A549 (cell line): ENCODE measurements around the gene TAS1R3. TPM values are rescaled to one million over a fixed set of nuclear protein-coding genes. Genes with fewer than 3 reads are reported as not detected.
A peak's percentile ranks its signal among the peaks of the same experiment; 100 is the strongest.

Source experiments
- ATAC-seq, 2 experiments: fragments of 200-7000 bp in 1 of 2; fragments of >200 bp in 1 of 2; cut with Nextera tagmentation in 1 of 2; cut with Tn5 transposase in 1 of 2; 3 replicates each; pipeline versions ENCODE4 v1.8.0 to v1.9.1; 2018 to 2020; ENCODE audit warnings: mild to moderate bottlenecking in 1 of 2, moderate library complexity in 1 of 2
- CTCF ChIA-PET: fragments of 300-600 bp; sonication (Branson Sonifier 250); formaldehyde crosslinking; extraction: SDS; loops from one replicate; lab custom pipeline; 2021; ENCODE audit warnings: antibody characterized with exemption, inconsistent platforms; lab: Yijun Ruan, JAX
- POLR2A ChIA-PET: fragments of 350-600 bp; formaldehyde crosslinking; extraction: SDS; loops from one replicate; lab custom pipeline; 2021; ENCODE audit warnings: antibody characterized with exemption, inconsistent platforms; lab: Yijun Ruan, JAX
- DNase-seq, 2 experiments: peaks; one replicate each; pipeline versions ENCODE4 v3.0.0 to v3.0.0-alpha.2; 2011 to 2016; ENCODE audit warnings: low read depth in 1 of 2, low spot score in 1 of 2
- FAIRE-seq: peaks from 2 replicates; lab custom pipeline; 2011; peaks lifted over from hg19 to GRCh38; lab: Jason Lieb, UNC
- H3K27ac ChIP-seq, 2 experiments: fragments of >200 bp; sonication (Bioruptor Twin); formaldehyde crosslinking; 3 replicates each; pipeline ENCODE4 v1.5.1; 2016 to 2017
- H3K4me1 ChIP-seq: fragments of >200 bp; sonication (Bioruptor Twin); formaldehyde crosslinking; 3 replicates; pipeline ENCODE4 v1.6.1; 2016
- H3K4me2 ChIP-seq: fragments of >200 bp; sonication (Bioruptor Twin); formaldehyde crosslinking; 3 replicates; pipeline ENCODE4 v1.6.1; 2016
- H3K4me3 ChIP-seq: fragments of >200 bp; sonication (Bioruptor Twin); formaldehyde crosslinking; 3 replicates; pipeline ENCODE4 v1.5.1; 2016
- H3K9me3 ChIP-seq: fragments of >200 bp; sonication (Bioruptor Twin); formaldehyde crosslinking; 3 replicates; pipeline ENCODE4 v1.6.1; 2016
- BCL3 ChIP-seq: fragments of >200 bp; sonication (Bioruptor Twin); formaldehyde crosslinking; IDR thresholded peaks from 3 replicates; pipeline ENCODE4 v1.6.1; 2016
- CEBPB ChIP-seq, 2 experiments: fragments of >200 bp in 1 of 2; sonication (Bioruptor Twin) in 1 of 2; formaldehyde crosslinking in 1 of 2; IDR thresholded peaks; 2 replicates each; pipeline ENCODE4 v1.6.1; 2012 to 2016
- CHD2 ChIP-seq: fragments of 150-350 bp; IDR thresholded peaks from 2 replicates; pipeline ENCODE4 v1.6.1; 2014; ENCODE audit warnings: low read length; ENCODE audit not compliant: partially characterized antibody
- ESRRA ChIP-seq: fragments of 150-350 bp; IDR thresholded peaks from 2 replicates; pipeline ENCODE4 v1.6.1; 2014; ENCODE audit warnings: mild to moderate bottlenecking, low read length, borderline replicate concordance
- FOSL2 ChIP-seq, 2 experiments: fragments of 450-650 bp in 1 of 2; fragments of >200 bp in 1 of 2; sonication (Bioruptor Twin) in 1 of 2; formaldehyde crosslinking; IDR thresholded peaks; 2 replicates each; pipeline versions ENCODE4 v1.5.0 to v1.6.1; 2016 to 2020; ENCODE audit warnings: mild to moderate bottlenecking in 1 of 2, moderate library complexity in 1 of 2
- HDAC2 ChIP-seq: fragments of 200-600 bp; sonication (generic); IDR thresholded peaks from 2 replicates; pipeline ENCODE4 v1.6.1; 2016
- HEYL ChIP-seq: fragments of 250-450 bp; sonication (Bioruptor Pico); IDR thresholded peaks from 2 replicates; pipeline ENCODE4 v1.8.0; 2021; ENCODE audit warnings: mild to moderate bottlenecking, moderate library complexity
- HOXB13 ChIP-seq: fragments of 250-450 bp; sonication (Bioruptor Pico); IDR thresholded peaks from 2 replicates; pipeline ENCODE4 v1.5.0; 2020; ENCODE audit warnings: low read depth, mild to moderate bottlenecking, moderate library complexity
- MYC ChIP-seq: IDR thresholded peaks from 2 replicates; pipeline ENCODE4 v1.6.1; 2012; ENCODE audit warnings: mild to moderate bottlenecking, inconsistent platforms, low read length, improper control_type of control experiment, borderline replicate concordance
- NR3C1 ChIP-seq: fragments of >200 bp; sonication (Bioruptor Twin); formaldehyde crosslinking; IDR thresholded peaks from 3 replicates; pipeline ENCODE4 v1.6.1; 2017
- PHF8 ChIP-seq: fragments of 200-600 bp; sonication (generic); IDR thresholded peaks from 2 replicates; pipeline ENCODE4 v1.6.1; 2016; ENCODE audit warnings: low read depth, mild to moderate bottlenecking, antibody characterized with exemption, moderate library complexity, borderline replicate concordance
- POLR2AphosphoS2 ChIP-seq: conservative IDR thresholded peaks from 2 replicates; pipeline ENCODE4 v1.6.1; 2012; ENCODE audit warnings: low read length, improper control_type of control experiment, inconsistent platforms
- RFX5 ChIP-seq: fragments of 450-650 bp; IDR thresholded peaks from 2 replicates; pipeline ENCODE4 v1.7.1; 2014; ENCODE audit warnings: antibody characterized with exemption, mild to moderate bottlenecking, moderate library complexity
- RNF2 ChIP-seq: fragments of 200-600 bp; sonication (generic); IDR thresholded peaks from 2 replicates; pipeline ENCODE4 v1.6.1; 2016; ENCODE audit warnings: low read depth, mild to moderate bottlenecking, antibody characterized with exemption, moderate library complexity, borderline replicate concordance
- TFCP2L1 ChIP-seq: fragments of 250-450 bp; sonication (Bioruptor Pico); IDR thresholded peaks from 2 replicates; pipeline ENCODE4 v1.5.0; 2021; ENCODE audit warnings: mild to moderate bottlenecking
- TP53 ChIP-seq: fragments of 250-450 bp; sonication (Bioruptor Pico); IDR thresholded peaks from 2 replicates; pipeline ENCODE4 v1.5.0; 2021; ENCODE audit warnings: mild to moderate bottlenecking, moderate library complexity
- ZC3H11A ChIP-seq: fragments of 450-650 bp; IDR thresholded peaks from 2 replicates; pipeline ENCODE4 v1.6.1; 2014; ENCODE audit warnings: antibody characterized with exemption, mild to moderate bottlenecking
- ZFP36 ChIP-seq: fragments of 450-650 bp; IDR thresholded peaks from 2 replicates; pipeline ENCODE4 v1.6.1; 2014; ENCODE audit warnings: borderline replicate concordance; ENCODE audit not compliant: partially characterized antibody
- ZNF302 ChIP-seq: fragments of 250-450 bp; sonication (Bioruptor Pico); IDR thresholded peaks from 2 replicates; pipeline ENCODE4 v1.9.0; 2021; ENCODE audit warnings: inconsistent platforms, mild to moderate bottlenecking, moderate library complexity
- WGBS: methylation state at CpG from one replicate; pipeline ENCODE4 v1.1.6; 2017; ENCODE audit errors: missing lambda C conversion rate; 5-methylcytosine and 5-hydroxymethylcytosine counted together
- polyA minus RNA-seq: library from RNA; depleted of rRNA, polyadenylated mRNA; stranded (reverse); fragments of >200 nt; gene quantifications from 2 replicates; pipeline ENCODE4 v1.2.3, GENCODE V29; 2011; rRNA and poly(A)+ RNA removed
- polyA plus RNA-seq, 4 experiments: library from polyadenylated mRNA; depleted of rRNA in 3 of 4; stranded (reverse); fragments of >200 nt; fragmentation: RNase III in 1 of 4; extraction: RNeasy Plus Mini Kit Qiagen cat#74134 plus additional on column Dnase treatment in 1 of 4; gene quantifications; 2 replicates in 3 of 4; 3 replicates in 1 of 4; pipeline ENCODE4 v1.2.3, GENCODE V29; 2011 to 2017
- TF ChIP-seq, protein P1 (sequence below): fragments of 450-650 bp; IDR thresholded peaks from 2 replicates; pipeline ENCODE4 v1.6.1; 2014; ENCODE audit warnings: antibody characterized with exemption

Gene TAS1R3
- polyA plus RNA-seq (2011; rRNA removed) (0.05 and 0.07 TPM in 2 replicates), polyA plus RNA-seq (2017; fragmentation: RNase III; extraction: RNeasy Plus Mini Kit Qiagen cat#74134 plus additional on column Dnase treatment) (0.14 to 0.24 TPM (median 0.15 TPM) in 3 replicates), polyA minus RNA-seq (0.05 TPM in 1 of 2 replicates, not detected in the other)
- 0.07 and 0.18 TPM in 2 replicates for polyA plus RNA-seq (2012; cell fraction: cytosol; rRNA removed)
- 1.5 and 1.8 TPM in 2 replicates for polyA plus RNA-seq (2012; cell fraction: nucleus; rRNA removed)

- TF ChIP-seq RNF2, result no peak
- TF ChIP-seq POLR2AphosphoS2, result 0 out of 2 replicates have a peak, but pooled peaks have one; percentile 4
- TF ChIP-seq, all 56 proteins: peak for 1
- Histone ChIP-seq H3K27ac (peak within 1 kb of the TSS in 1 of 2 experiments; percentile 52; a peak in 2 of 6 replicates), H3K4me2 (peak within 1 kb of the TSS; percentile 30; the same call in 1 of the 3 replicates), H3K4me1 (peaks cover 12% of the 10 kb centered on the region; the same call in 2 of the 3 replicates), H3K4me3 (no peak within 1 kb of the TSS), H3K9me3 (no peaks in the 10 kb centered on the region)
- POLR2A ChIA-PET, result no interaction called here
- no peak for DNase-seq
- ATAC-seq, result peak; percentile 28 to 46; a peak in 5 of 6 replicates
- FAIRE-seq, result no peak
- WGBS, result 84% methylated on average over 13 of the region's 41 CpGs
- CTCF ChIA-PET, result interaction anchor here (1.1 to 2.5 kb wide), 5 partner anchors 13 to 41 kb away, joined by 3 to 12 read pairs (median 7); partner anchors contain the start of gene DVL1
Measured at GRCh38 chr1:1331068-1331965, at the start of gene TAS1R3. TSS of gene TAS1R3 (plus strand) at chr1:1331280. CDS start at chr1:1331346, 66 bp downstream.

- ATAC-seq, result peak; percentile 40 to 61
- no peak overlapping the region for H3K4me3 ChIP-seq
- TF ChIP-seq PHF8 (no peak), NR3C1 (no peak), ESRRA (no peak), HEYL (CRISPR knock-in tag) (no peak), ZNF302 (CRISPR knock-in tag) (no peak), HOXB13 (CRISPR knock-in tag) (no peak), ZC3H11A (no peak), ZFP36 (peak; percentile 89), CHD2 (no peak), RNF2 (no peak), MYC (no peak), FOSL2 (IDR thresholded peaks at IDR 0.05) (no peak), FOSL2 (CRISPR knock-in tag; IDR thresholded peaks at IDR 0.05) (peak; percentile 63), RFX5 (no peak)
- TF ChIP-seq, protein P1, sequence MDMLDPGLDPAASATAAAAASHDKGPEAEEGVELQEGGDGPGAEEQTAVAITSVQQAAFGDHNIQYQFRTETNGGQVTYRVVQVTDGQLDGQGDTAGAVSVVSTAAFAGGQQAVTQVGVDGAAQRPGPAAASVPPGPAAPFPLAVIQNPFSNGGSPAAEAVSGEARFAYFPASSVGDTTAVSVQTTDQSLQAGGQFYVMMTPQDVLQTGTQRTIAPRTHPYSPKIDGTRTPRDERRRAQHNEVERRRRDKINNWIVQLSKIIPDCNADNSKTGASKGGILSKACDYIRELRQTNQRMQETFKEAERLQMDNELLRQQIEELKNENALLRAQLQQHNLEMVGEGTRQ, result no peak
- peaks cover 8% of the 10 kb centered on the region; the same call in 2 of the 3 replicates for H3K4me1 ChIP-seq
- WGBS, result 37% methylated on average over 7 of the region's 26 CpGs
- ChIA-PET CTCF (interaction anchor here (1.3 to 3.3 kb wide), 2 partner anchors 9 to 159 kb away, joined by 4 to 15 read pairs; no protein-coding TSS in a partner anchor), POLR2A (interaction anchor here (1.0 to 1.2 kb wide), 2 partner anchors 8 to 11 kb away, joined by 3 to 5 read pairs; partner anchors contain the start of gene UBE2J2)
- no peak overlapping the region for H3K4me2 ChIP-seq
- no peak for FAIRE-seq
- peak overlapping the region in 1 of 2 experiments; percentile 10; a peak in 1 of 6 replicates for H3K27ac ChIP-seq
- peak in 1 of 2 experiments; percentile 59 for DNase-seq
- H3K9me3 ChIP-seq, result no peaks in the 10 kb centered on the region
Measured at GRCh38 chr1:1281533-1282321, 49.4 kb upstream of the TAS1R3 start.

- no peak overlapping the region for H3K27ac ChIP-seq
- ATAC-seq (no peak), DNase-seq (no peak)
Measured at GRCh38 chr1:1282998-1283397, 48.1 kb upstream of the TAS1R3 start.

More at GRCh38 chr1:1282998-1283397, 48.1 kb upstream of the TAS1R3 start:
- Histone ChIP-seq H3K4me3 (no peak overlapping the region), H3K4me2 (no peak overlapping the region), H3K4me1 (peaks cover 8% of the 10 kb centered on the region; the same call in 2 of the 3 replicates), H3K9me3 (no peaks in the 10 kb centered on the region)
- TF ChIP-seq BCL3 (no peak), HDAC2 (no peak), POLR2AphosphoS2 (no peak), CHD2 (no peak), CEBPB (IDR thresholded peaks at IDR 0.05) (no peak), HEYL (CRISPR knock-in tag) (no peak), TP53 (CRISPR knock-in tag) (no peak), TFCP2L1 (CRISPR knock-in tag) (no peak), ESRRA (no peak)
- 93% methylated on average over 10 of the region's 14 CpGs for WGBS
- no peak for FAIRE-seq
- ChIA-PET POLR2A (no interaction called here), CTCF (interaction anchor here (3.3 kb wide), 1 partner anchor 161 kb away, joined by 15 read pairs; no protein-coding TSS in a partner anchor)
